HUDEP-2 (cell line): ENCODE results near the gene KLF12.

Source experiments
- DNase-seq, 76 experiments: peaks; one replicate each; lab custom pipeline; 2025; ENCODE audit not compliant: unreplicated experiment in 76 of 76; lab: John Stamatoyannopoulos, UW

KLF12 gene

DNA sequence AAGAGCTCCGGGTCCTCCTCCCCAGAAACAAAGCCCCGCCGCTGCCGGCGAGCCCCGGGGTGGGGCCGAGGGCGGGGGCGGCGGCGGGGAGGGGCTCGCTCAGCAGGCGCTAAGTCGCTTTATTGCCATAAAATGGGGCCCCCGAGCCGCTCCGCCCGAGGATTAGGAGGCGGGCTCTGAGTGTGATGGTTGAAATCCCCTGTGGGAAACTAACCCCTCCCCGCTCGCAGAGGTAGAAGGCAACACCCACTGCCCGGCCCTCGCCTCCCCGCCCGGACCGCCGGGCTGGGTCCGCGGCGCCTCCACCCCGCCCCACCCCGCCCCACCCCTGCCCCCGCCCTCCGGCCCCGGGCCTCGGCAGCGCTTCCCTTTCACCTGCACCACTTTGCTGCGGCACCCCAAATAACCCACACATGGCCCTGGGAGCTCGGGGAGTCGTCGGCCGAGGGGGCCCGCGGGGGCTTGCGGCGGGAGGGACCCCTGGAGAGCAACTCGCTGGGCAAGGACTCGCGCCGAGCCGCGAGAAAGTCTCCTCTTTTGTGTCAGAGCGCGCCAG lies at the start of gene KLF12:
Gene KLF12 (minus strand): TSS at position 184 of the 556 bp plus-strand sequence.
- DNase-seq = peak in 2 of 76 experiments; percentile 2 to 15

DNA sequence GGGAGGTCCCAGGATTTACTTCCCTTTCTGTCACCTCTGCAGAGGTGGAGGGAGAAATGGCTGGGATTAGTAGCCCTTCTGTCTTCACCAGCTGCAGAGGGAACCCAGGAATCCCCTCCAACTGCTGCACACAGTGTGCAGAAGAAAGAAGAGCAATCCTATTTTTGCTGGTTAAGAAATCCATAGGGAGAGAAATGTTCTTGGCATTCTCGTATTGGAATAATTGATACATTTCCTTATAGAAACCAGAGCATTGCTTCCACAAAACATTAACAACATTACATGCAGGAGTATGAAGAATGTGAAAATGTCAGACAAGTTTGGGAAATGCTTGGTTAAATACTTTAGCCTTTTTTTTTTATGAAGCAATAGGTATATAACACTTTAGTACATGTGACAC lies 48.3 kb upstream of the KLF12 start:
- no peak for DNase-seq

GRCh38 chr13:74174810-74175209 lies 40.6 kb upstream of the KLF12 start:
- DNase-seq = no peak

DNA sequence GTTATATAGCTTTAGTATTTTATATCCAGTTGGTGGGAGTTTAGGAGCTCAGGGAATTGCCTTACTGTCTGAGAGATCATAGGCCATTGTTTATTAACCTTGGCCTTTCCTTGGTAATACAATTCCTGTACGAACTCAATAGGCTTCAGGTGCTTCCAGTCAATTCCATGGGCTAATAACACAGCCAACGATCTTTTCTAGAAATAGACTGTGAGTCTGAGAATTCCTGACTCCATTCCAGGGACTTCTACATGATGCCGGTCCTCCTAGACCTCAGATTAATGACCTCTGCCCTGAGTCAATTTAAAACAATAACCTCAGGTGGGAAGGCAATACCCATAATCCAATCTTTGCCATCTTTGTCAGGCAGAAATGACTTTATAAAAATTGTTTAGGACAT lies 39.6 kb upstream of the KLF12 start:
- no peak for DNase-seq

DNA sequence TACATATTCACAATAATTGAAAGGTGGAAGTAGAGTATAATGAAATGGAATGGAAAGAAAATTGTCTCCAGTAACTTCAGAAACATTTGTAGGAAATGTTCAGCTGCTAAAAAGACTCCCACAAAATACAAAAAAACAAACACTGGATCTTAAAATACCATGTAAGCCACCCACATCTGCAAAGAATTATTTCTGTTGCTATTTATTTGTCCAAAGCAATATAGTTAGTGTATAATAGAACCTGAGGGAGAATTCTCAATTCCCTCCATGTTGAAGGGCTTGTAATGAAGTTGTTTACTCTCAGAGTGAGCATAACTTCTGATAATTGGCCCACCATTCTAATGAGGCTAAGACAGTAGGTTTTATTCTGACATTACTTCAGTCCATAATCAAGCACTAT lies 37.4 kb upstream of the KLF12 start:
- no peak for DNase-seq

GRCh38 chr13:74169676-74170075 lies 35.5 kb upstream of the KLF12 start:
- DNase-seq = no peak

GRCh38 chr13:74168263-74168675 lies 34.1 kb upstream of the KLF12 start:
- DNase-seq = no peak

GRCh38 chr13:74166261-74167004 lies 32.2 kb upstream of the KLF12 start:
- no peak for DNase-seq

GRCh38 chr13:74162782-74163181 lies 28.6 kb upstream of the KLF12 start:
- no peak for DNase-seq

DNA sequence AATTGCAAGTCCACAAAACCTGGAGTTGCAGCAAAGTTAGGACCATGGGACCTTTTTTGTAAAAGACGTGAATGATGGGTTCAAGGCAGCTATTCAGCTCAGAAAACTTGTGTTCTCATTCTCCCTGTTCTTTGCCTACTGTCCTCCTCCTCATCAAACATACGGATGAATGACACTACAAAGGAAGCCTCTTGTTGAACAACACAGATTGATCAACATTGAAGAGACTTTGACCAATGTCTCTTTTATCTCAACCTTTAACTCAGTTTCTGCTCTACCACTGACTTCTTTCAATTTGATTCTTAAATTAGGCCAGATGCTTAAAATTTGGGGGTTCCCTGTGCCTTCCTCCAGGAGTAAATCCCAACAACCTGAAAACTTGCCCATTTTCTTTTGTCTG lies 27.9 kb upstream of the KLF12 start:
- DNase-seq = no peak

DNA sequence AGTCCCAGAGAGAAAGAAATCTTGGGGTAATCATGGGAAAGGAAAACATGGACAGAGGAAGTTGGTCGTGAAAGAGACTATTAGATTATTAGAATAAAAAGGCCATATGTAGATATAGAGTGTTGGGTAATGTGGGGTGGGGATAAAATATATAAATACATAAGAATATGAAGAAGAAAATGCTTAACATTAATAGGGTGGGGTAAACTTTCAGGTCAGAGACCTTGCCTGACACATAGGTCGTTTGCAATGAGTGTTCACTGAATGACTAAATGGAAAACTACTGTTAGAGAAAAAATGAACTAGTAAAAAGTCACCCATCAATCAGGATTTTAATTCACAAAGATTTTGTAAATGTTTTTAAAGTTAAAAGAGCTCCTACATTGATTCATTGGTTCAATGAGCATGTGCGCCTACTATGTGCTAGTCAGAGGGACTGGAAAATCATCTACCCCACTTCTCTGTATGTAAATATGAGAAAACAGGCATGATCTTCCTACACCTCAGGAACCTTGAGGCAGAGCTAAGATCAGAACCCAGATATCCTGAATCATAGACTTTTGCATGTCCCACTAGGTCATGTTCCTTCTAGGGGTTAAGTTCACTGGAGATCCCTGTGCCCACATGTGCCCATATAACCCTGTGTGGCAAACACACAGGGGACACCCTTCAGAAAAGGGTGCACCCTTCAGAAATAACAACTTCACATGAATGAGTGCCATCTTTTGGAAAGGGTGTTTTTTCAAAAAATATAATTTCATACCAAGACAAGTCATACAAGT lies 24.6 kb upstream of the KLF12 start:
- DNase-seq = no peak

- no peak for DNase-seq
Measured at GRCh38 chr13:74158028-74158427, 23.8 kb upstream of the KLF12 start.

DNA sequence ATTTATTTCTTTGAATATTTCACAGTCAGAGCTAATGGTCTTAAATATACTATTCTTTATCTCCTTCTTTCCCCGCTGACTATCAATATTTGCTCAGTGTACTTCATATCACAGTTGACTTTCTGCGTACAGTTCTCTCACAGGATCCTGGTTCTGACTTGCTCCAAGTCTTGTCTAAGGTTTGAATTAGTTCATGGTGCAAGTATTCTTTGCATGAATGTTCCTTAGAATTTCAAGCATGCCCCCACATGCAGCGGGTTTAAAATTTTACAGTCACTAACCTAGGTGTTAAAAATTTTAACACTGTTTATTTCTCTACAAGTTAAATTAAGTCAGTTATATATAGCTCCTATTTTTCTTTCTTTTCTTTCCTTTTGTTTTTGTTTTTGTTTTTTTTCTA lies 20.8 kb upstream of the KLF12 start:
- no peak for DNase-seq

- DNase-seq = no peak
Measured at GRCh38 chr13:74153316-74153715, 19.1 kb upstream of the KLF12 start.

DNA sequence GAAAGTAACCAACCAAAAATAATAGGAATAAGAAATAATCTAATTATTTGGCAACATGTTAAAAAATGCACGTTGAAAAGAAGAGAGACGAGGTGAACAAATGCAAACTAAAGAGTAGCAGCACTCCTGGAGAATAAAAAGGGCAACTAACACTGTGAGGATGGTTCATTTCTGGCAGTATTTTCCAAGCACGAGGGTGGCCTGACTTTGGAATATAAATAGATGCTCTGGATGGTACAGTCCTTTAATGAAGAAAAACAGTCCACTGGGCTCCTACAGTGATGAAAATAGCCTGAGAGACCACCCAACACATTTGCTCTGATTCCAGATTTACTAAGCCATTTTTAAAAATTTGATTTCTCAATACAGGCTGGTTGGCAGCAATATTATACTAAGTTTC lies 17.7 kb upstream of the KLF12 start:
- DNase-seq = no peak

- no peak for DNase-seq
Measured at GRCh38 chr13:74148352-74148751, 14.1 kb upstream of the KLF12 start.

DNA sequence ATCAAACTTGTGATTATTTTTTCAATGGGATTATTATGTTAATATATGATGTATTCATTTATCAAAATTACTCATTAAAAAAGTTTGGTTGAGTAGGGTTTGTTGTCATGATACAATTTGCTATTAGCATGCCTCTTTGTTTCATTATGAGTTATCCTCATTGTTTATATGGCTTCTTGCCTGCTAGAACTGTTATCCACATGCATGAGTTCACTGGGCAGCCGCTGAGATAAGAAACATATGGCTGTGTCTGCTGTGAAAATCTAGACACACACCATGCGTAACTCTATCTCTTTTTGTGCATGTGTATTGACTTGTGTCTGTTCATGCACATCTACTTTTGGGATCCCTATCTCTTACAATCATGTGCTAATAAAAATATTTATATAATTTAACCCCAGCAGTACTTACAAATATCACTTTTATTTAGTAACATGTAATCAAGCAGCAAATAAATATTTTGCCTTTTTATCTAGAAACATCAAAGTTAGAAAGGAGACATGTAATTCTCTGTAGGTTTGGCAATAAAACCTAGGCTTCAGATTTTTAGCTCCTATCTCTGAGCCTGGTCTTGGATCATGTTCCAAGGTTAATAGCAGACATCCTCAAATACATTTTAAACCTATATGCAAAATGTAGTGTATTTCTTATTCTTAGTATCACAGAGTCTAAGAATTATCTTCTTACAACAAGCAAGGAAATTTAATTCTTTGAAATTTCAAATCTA lies 11.2 kb upstream of the KLF12 start:
- no peak for DNase-seq

DNA sequence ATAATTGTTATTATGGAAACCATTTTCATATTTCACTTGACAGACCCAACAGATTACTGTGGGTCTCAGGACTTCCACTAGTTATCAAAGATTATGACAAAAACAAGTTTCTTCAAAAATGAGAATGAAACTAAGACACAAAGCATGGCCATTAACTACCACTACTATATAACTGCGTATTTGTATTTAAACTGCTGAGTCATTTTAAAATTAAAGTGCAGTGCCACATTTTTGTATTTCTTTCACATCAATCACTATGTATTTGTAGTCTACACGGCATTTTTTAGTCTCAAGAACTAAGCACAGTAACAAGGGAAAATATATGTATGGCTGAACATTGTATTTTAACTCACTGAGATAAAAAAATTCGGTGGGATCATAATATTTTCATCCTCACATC lies 10.1 kb upstream of the KLF12 start:
- DNase-seq = no peak

DNA sequence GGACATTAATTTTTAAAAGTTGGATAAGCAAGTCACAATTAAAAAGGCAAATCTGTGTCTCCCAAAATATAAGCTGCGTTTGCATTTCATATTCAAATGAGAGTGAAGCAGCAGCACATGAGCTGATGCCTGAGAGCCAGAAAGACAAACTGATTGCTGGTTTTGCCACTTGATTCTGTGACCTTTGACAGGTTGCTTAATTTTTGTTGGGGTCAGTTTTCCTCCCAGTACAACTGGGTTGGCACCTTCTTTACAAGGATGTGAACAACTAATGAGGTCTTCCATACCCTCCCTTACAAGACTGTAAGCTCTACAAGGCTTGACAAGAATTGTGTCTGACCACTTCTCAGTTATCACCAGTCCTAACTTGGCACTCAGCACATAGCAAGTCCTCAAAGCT lies 8.1 kb upstream of the KLF12 start:
- DNase-seq = no peak

DNA sequence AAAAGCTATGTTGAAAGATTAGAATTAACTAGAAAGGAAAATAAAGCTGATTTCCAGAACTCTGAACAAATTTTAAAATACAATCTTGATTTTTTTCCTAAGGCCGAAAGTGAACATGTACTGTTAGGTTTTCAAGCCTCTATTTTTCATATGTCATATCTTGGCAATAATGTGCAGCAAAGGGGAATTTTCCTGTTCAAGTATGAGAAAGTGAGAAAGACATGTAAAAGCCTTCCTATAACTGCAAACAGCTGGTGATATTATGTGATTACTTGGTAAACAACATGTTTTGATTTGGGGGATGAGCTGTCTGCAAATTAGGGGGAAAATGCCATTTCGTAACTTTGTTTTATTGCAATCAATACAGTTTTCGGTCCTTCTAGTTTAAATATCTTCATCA lies 4.0 kb upstream of the KLF12 start:
- DNase-seq = no peak

GRCh38 chr13:74136084-74136658 lies 2.0 kb upstream of the KLF12 start:
- DNase-seq = peak in 1 of 76 experiments; percentile 5
